ENCODE data around the gene RAC2. TPM values are rescaled to one million over a fixed set of nuclear protein-coding genes. Genes with fewer than 3 reads are reported as not detected.

Gene RAC2
- total RNA-seq, 4 donors from 2014 or later: 17.3 to 27.1 (median 19.6) TPM

- intact Hi-C loops (cut with DNase I): no loop called here
- DNase-seq: no peak
- no peaks in the 10 kb centered on the region for H3K36me3 ChIP-seq
Observed at GRCh38 chr22:37243402-37244113, 511 bp downstream of the RAC2 start.

GRCh38 chr22:37242395-37242918 lies 1.6 kb downstream of the RAC2 start:
- Histone ChIP-seq H3K4me1 (peaks cover 0 to 42% (median 7%) of the 10 kb centered on the region in 3 donors), H3K4me3 (peak overlapping the region in 3 of 4 donors; percentile 32 to 64 (median 47)), H3K9me3 (no peaks in the 10 kb centered on the region), H3K36me3 (no peaks in the 10 kb centered on the region), H3K27ac (peak overlapping the region in 3 of 4 donors; percentile 4 to 80 (median 77)), H3K27me3 (peaks cover 0 to 64% (median 0%) of the 10 kb centered on the region in 4 donors)
- peak; percentile 78 for DNase-seq
- intact Hi-C loops (cut with DNase I): no loop called here
- 25 to 43% methylated on average over 7 to 11 of the region's 16 CpGs for WGBS, 2 donors
- TF ChIP-seq, protein P1, sequence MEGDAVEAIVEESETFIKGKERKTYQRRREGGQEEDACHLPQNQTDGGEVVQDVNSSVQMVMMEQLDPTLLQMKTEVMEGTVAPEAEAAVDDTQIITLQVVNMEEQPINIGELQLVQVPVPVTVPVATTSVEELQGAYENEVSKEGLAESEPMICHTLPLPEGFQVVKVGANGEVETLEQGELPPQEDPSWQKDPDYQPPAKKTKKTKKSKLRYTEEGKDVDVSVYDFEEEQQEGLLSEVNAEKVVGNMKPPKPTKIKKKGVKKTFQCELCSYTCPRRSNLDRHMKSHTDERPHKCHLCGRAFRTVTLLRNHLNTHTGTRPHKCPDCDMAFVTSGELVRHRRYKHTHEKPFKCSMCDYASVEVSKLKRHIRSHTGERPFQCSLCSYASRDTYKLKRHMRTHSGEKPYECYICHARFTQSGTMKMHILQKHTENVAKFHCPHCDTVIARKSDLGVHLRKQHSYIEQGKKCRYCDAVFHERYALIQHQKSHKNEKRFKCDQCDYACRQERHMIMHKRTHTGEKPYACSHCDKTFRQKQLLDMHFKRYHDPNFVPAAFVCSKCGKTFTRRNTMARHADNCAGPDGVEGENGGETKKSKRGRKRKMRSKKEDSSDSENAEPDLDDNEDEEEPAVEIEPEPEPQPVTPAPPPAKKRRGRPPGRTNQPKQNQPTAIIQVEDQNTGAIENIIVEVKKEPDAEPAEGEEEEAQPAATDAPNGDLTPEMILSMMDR (IDR thresholded peaks at IDR 0.05): no peak
- TF ChIP-seq POLR2A (IDR thresholded peaks at IDR 0.05): peak in 2 of 4 donors; percentile 13 to 31

More at GRCh38 chr22:37243402-37244113, 511 bp downstream of the RAC2 start:
- Histone ChIP-seq H3K4me3 (peak overlapping the region; percentile 31 to 64 (median 40)), H3K27ac (peak overlapping the region; percentile 4 to 80 (median 66)), H3K4me1 (peaks cover 0 to 42% (median 7%) of the 10 kb centered on the region in 3 donors), H3K9me3 (no peaks in the 10 kb centered on the region), H3K27me3 (peaks cover 0 to 68% (median 0%) of the 10 kb centered on the region in 4 donors)
- 10 to 38% methylated on average over 1 to 7 of the region's 12 CpGs for WGBS, 2 donors
- TF ChIP-seq POLR2A (IDR thresholded peaks at IDR 0.05): no peak
- TF ChIP-seq, protein P1 (IDR thresholded peaks at IDR 0.05): no peak

DNA sequence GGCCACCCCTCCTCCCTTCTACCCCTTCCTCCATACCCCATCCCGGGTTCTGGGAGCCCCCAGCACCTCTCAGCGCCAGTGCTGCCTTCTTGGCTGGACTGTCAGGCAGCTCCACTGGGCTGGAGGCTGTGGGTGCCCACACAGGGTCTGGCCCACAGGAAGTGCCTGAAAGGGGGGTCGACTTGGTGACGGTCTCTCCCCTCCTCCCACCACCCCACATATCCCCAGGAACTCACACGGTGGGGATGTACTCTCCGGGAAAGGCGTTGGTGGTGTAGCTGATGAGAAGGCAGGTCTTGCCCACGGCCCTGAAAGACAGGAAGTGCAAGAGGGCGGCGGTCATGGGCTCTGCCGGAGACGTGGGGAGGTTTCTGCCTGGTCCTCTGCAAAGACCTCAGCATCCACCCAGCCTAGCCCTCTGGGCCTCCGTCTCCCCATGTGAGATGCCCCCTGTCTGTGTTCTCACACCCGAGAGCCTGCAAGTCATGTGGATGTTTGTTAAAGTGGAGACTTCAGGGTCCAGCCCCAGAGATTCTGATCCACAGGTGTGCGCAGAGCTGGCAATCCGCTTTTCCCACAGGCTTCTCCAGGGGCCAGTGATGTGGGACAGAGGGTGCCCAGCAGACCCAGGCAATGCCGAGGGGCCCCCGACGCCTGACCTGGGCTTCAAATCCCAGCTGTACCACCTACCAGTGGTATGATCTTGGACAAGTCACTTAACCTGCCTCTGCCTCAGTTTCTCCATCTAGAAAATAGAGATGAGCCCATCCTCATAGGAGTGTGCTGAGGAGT lies 2.5 kb downstream of the RAC2 start:
- DNase-seq: no peak
- Histone ChIP-seq H3K9me3 (no peaks in the 10 kb centered on the region), H3K27me3 (peaks cover 0 to 72% (median 0%) of the 10 kb centered on the region in 4 donors), H3K4me3 (peak overlapping the region in 3 of 4 donors; percentile 12 to 64 (median 12)), H3K4me1 (peaks cover 0 to 49% (median 7%) of the 10 kb centered on the region in 3 donors), H3K36me3 (no peaks in the 10 kb centered on the region), H3K27ac (peak overlapping the region; percentile 5 to 80 (median 30))
- intact Hi-C loops (cut with DNase I): no loop called here
- 54 to 66% methylated on average over 8 to 10 of the region's 19 CpGs for WGBS, 2 donors
- TF ChIP-seq, protein P1 (IDR thresholded peaks at IDR 0.05): no peak
- no peak for TF ChIP-seq POLR2A (IDR thresholded peaks at IDR 0.05)

GRCh38 chr22:37240941-37241320 lies 3.1 kb downstream of the RAC2 start:
- Histone ChIP-seq H3K27ac (peak overlapping the region in 3 of 4 donors; percentile 10 to 80 (median 51)), H3K9me3 (no peaks in the 10 kb centered on the region), H3K4me1 (peaks cover 0 to 50% (median 7%) of the 10 kb centered on the region in 3 donors), H3K36me3 (no peaks in the 10 kb centered on the region), H3K4me3 (peak overlapping the region in 2 of 4 donors; percentile 12 to 64), H3K27me3 (peaks cover 0 to 78% (median 0%) of the 10 kb centered on the region in 4 donors)
- 74 to 85% methylated on average over 7 of the region's 7 CpGs for WGBS, 2 donors
- intact Hi-C loops (cut with DNase I): no loop called here
- no peak for DNase-seq
- TF ChIP-seq, protein P1 (IDR thresholded peaks at IDR 0.05): no peak
- TF ChIP-seq POLR2A (IDR thresholded peaks at IDR 0.05): no peak
